ENCODE results near the gene NMD3. TPM values are rescaled to one million over a fixed set of nuclear protein-coding genes. Genes with fewer than 3 reads are reported as not detected.
"Not testable (repeated sequence)": the region's sequence is repeated elsewhere in the genome, so short reads cannot be mapped to it uniquely, and the experiment has no call there.

NMD3 gene
- total RNA-seq (10 to 100 TPM; 66.6 to 67.4 TPM), polyA plus RNA-seq (37.3 TPM)

GRCh38 chr3:161220850-161221753, at the start of gene NMD3:
NMD3 (plus strand) TSS chr3:161221311; CDS start chr3:161222014, 703 bp downstream.
- Histone ChIP-seq H3K27me3 (ENCODE audit: insufficient read depth, low read length, poor library complexity, severe bottlenecking) (no peaks in the 10 kb centered on the region), H3K4me1 (ENCODE audit: insufficient read depth, low read length) (peaks cover 30% of the 10 kb centered on the region), H3K4me3 (ENCODE audit: low read length) (peak within 1 kb of the TSS; percentile 77), H3K9me3 (ENCODE audit: low read length) (no peaks in the 10 kb centered on the region), H3K36me3 (ENCODE audit: insufficient read depth, low read length) (peaks cover 3% of the 10 kb centered on the region), H3K27ac (ENCODE audit: low read depth, low read length) (peak within 1 kb of the TSS; percentile 91)
- Mint-ChIP-seq H3K36me3 (peaks cover 0 to 22% (median 7%) of the 10 kb centered on the region in 3 donors), H3K27me3 (peaks cover 2 to 15% of the 10 kb centered on the region in 2 donors), H3K27ac (peak within 1 kb of the TSS; percentile 92 to 96 (median 94)), H3K4me3 (peak within 1 kb of the TSS; percentile 89 to 99 (median 92)), H3K9me3 (no peaks in the 10 kb centered on the region), H3K4me1 (peaks cover 36 to 52% (median 45%) of the 10 kb centered on the region in 3 donors)
- CTCF ChIA-PET = interaction anchor here (1.5 kb wide), 1 partner anchor 188 kb away, joined by 3 read pairs; no protein-coding TSS in a partner anchor
- POLR2A ChIA-PET = no interaction called here
- peak; percentile 83 to 94 (median 89) for DNase-seq

GRCh38 chr3:161171639-161172552, 49.2 kb upstream of the NMD3 start:
- no peak overlapping the region for H3K27ac ChIP-seq (ENCODE audit: low read depth, low read length)
- no peaks in the 10 kb centered on the region for H3K36me3 ChIP-seq (ENCODE audit: insufficient read depth, low read length)
- DNase-seq = no peak
- no peaks in the 10 kb centered on the region for H3K4me1 ChIP-seq (ENCODE audit: insufficient read depth, low read length)
- Mint-ChIP-seq H3K27me3 (peaks cover 4 to 26% of the 10 kb centered on the region in 2 donors), H3K36me3 (no peaks in the 10 kb centered on the region), H3K9me3 (peaks cover 0 to 5% (median 4%) of the 10 kb centered on the region in 5 donors), H3K4me1 (no peaks in the 10 kb centered on the region), H3K4me3 (no peak overlapping the region), H3K27ac (no peak overlapping the region)
- POLR2A ChIA-PET = no interaction called here
- CTCF ChIA-PET = no interaction called here
- no peaks in the 10 kb centered on the region for H3K27me3 ChIP-seq (ENCODE audit: insufficient read depth, low read length, poor library complexity, severe bottlenecking)
- H3K4me3 ChIP-seq (ENCODE audit: low read length) = no peak overlapping the region
- no peaks in the 10 kb centered on the region for H3K9me3 ChIP-seq (ENCODE audit: low read length)

- no peak for DNase-seq
- Histone ChIP-seq H3K4me3 (ENCODE audit: low read length) (no peak overlapping the region), H3K36me3 (ENCODE audit: insufficient read depth, low read length) (no peaks in the 10 kb centered on the region), H3K9me3 (ENCODE audit: low read length) (no peaks in the 10 kb centered on the region), H3K27ac (ENCODE audit: low read depth, low read length) (no peak overlapping the region), H3K4me1 (ENCODE audit: insufficient read depth, low read length) (no peaks in the 10 kb centered on the region), H3K27me3 (ENCODE audit: insufficient read depth, low read length, poor library complexity, severe bottlenecking) (no peaks in the 10 kb centered on the region)
- CTCF ChIA-PET = no interaction called here
- H3K4me3 Mint-ChIP-seq = no peak overlapping the region
- H3K9me3 Mint-ChIP-seq = peaks cover 0 to 5% (median 4%) of the 10 kb centered on the region in 5 donors
- no peaks in the 10 kb centered on the region for H3K36me3 Mint-ChIP-seq
- H3K27ac Mint-ChIP-seq = no peak overlapping the region
- POLR2A ChIA-PET = no interaction called here
- H3K4me1 Mint-ChIP-seq = no peaks in the 10 kb centered on the region
- H3K27me3 Mint-ChIP-seq = peaks cover 6 to 39% of the 10 kb centered on the region in 2 donors
These were observed 45.6 kb upstream of the NMD3 start for GRCh38 chr3:161175506-161175905.

GRCh38 chr3:161177991-161178390, 43.1 kb upstream of the NMD3 start:
- Histone ChIP-seq H3K9me3 (ENCODE audit: low read length) (no peaks in the 10 kb centered on the region), H3K4me1 (ENCODE audit: insufficient read depth, low read length) (no peaks in the 10 kb centered on the region), H3K27me3 (ENCODE audit: insufficient read depth, low read length, poor library complexity, severe bottlenecking) (no peaks in the 10 kb centered on the region), H3K27ac (ENCODE audit: low read depth, low read length) (no peak overlapping the region), H3K36me3 (ENCODE audit: insufficient read depth, low read length) (no peaks in the 10 kb centered on the region), H3K4me3 (ENCODE audit: low read length) (no peak overlapping the region)
- peaks cover 0 to 5% (median 4%) of the 10 kb centered on the region in 5 donors for H3K9me3 Mint-ChIP-seq
- no peak overlapping the region for H3K27ac Mint-ChIP-seq
- H3K4me3 Mint-ChIP-seq = no peak overlapping the region
- DNase-seq = no peak
- H3K4me1 Mint-ChIP-seq = no peaks in the 10 kb centered on the region
- ChIA-PET CTCF (interaction anchor here (1.3 kb wide), 1 partner anchor 12 kb away, joined by 3 read pairs; no protein-coding TSS in a partner anchor), POLR2A (no interaction called here)
- H3K27me3 Mint-ChIP-seq = peaks cover 9 to 44% of the 10 kb centered on the region in 2 donors
- H3K36me3 Mint-ChIP-seq = no peaks in the 10 kb centered on the region

GRCh38 chr3:161181371-161181770, 39.7 kb upstream of the NMD3 start:
- peaks cover 7 to 31% of the 10 kb centered on the region in 2 donors for H3K27me3 Mint-ChIP-seq
- H3K36me3 Mint-ChIP-seq; H3K27me3 ChIP-seq (ENCODE audit: insufficient read depth, low read length, poor library complexity, severe bottlenecking); H3K4me1 ChIP-seq (ENCODE audit: insufficient read depth, low read length); POLR2A ChIA-PET; H3K27ac ChIP-seq (ENCODE audit: low read depth, low read length); H3K9me3 ChIP-seq (ENCODE audit: low read length); DNase-seq; H3K27ac Mint-ChIP-seq; H3K4me1 Mint-ChIP-seq; H3K9me3 Mint-ChIP-seq; H3K4me3 Mint-ChIP-seq; H3K4me3 ChIP-seq (ENCODE audit: low read length); H3K36me3 ChIP-seq (ENCODE audit: insufficient read depth, low read length); CTCF ChIA-PET: not testable (repeated sequence)

GRCh38 chr3:161187046-161187445, 34.1 kb upstream of the NMD3 start:
- Mint-ChIP-seq H3K36me3 (no peaks in the 10 kb centered on the region), H3K4me3 (no peak overlapping the region), H3K27ac (no peak overlapping the region), H3K9me3 (no peaks in the 10 kb centered on the region), H3K4me1 (no peaks in the 10 kb centered on the region), H3K27me3 (peaks cover 9% of the 10 kb centered on the region in 2 donors)
- Histone ChIP-seq H3K9me3 (ENCODE audit: low read length) (no peaks in the 10 kb centered on the region), H3K27ac (ENCODE audit: low read depth, low read length) (no peak overlapping the region), H3K27me3 (ENCODE audit: insufficient read depth, low read length, poor library complexity, severe bottlenecking) (no peaks in the 10 kb centered on the region), H3K4me3 (ENCODE audit: low read length) (no peak overlapping the region), H3K4me1 (ENCODE audit: insufficient read depth, low read length) (no peaks in the 10 kb centered on the region), H3K36me3 (ENCODE audit: insufficient read depth, low read length) (no peaks in the 10 kb centered on the region)
- DNase-seq = no peak
- CTCF ChIA-PET = no interaction called here
- POLR2A ChIA-PET = no interaction called here

- H3K9me3 Mint-ChIP-seq = peaks cover 0 to 8% (median 3%) of the 10 kb centered on the region in 5 donors
- H3K4me1 ChIP-seq (ENCODE audit: insufficient read depth, low read length) = no peaks in the 10 kb centered on the region
- no peak overlapping the region for H3K27ac ChIP-seq (ENCODE audit: low read depth, low read length)
- POLR2A ChIA-PET = no interaction called here
- CTCF ChIA-PET = no interaction called here
- H3K4me1 Mint-ChIP-seq = no peaks in the 10 kb centered on the region
- H3K4me3 Mint-ChIP-seq = no peak overlapping the region
- no peaks in the 10 kb centered on the region for H3K36me3 ChIP-seq (ENCODE audit: insufficient read depth, low read length)
- DNase-seq = no peak
- H3K9me3 ChIP-seq (ENCODE audit: low read length) = no peaks in the 10 kb centered on the region
- peaks cover 0 to 5% (median 0%) of the 10 kb centered on the region in 3 donors for H3K36me3 Mint-ChIP-seq
- peaks cover 9 to 35% of the 10 kb centered on the region in 2 donors for H3K27me3 Mint-ChIP-seq
- no peak overlapping the region for H3K27ac Mint-ChIP-seq
- no peaks in the 10 kb centered on the region for H3K27me3 ChIP-seq (ENCODE audit: insufficient read depth, low read length, poor library complexity, severe bottlenecking)
- no peak overlapping the region for H3K4me3 ChIP-seq (ENCODE audit: low read length)
These were observed 23.0 kb upstream of the NMD3 start for GRCh38 chr3:161197855-161198850.
